Uterus (tissue), 2 donors: Measurements from ENCODE around the gene ASTN2.

Experiments
- POLR2A ChIP-seq, 2 donors: fragments of 450-650 bp; IDR thresholded peaks; one replicate each; pipeline ENCODE4 v1.6.1; 2016; ENCODE audit warnings: antibody characterized with exemption in 2 of 2, mild to moderate bottlenecking in 1 of 2, moderate library complexity in 1 of 2
- TF ChIP-seq, protein P1 (sequence below), 4 experiments: fragments of 200-600 bp in 2 of 4; fragments of 450-650 bp in 2 of 4; sonication (generic) in 2 of 4; IDR thresholded peaks; one replicate each; pipeline ENCODE4 v1.5.1; 2016 to 2019; ENCODE audit warnings: antibody characterized with exemption in 4 of 4, mild to moderate bottlenecking in 2 of 4, moderate library complexity in 1 of 4

DNA sequence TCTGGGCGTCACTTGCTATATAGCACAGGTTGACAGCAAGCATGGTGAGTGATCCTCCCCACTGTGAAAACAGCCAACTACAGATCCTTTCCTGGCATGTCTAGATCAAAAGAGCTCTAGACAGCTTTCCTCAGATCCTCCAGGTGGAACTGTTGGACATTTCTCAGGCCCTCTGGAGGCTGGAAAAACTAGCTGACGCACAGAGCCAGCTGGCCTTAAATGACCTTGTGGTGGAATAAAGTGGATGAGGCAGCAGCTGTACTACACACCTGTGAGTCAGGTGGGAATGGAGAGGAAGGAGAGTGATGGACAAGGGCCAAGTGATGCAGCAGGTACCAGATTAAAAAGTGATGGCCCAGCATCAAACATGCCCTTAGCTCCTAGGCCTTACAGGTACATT, 555.1 kb downstream of the ASTN2 start:
- TF ChIP-seq, protein P1, sequence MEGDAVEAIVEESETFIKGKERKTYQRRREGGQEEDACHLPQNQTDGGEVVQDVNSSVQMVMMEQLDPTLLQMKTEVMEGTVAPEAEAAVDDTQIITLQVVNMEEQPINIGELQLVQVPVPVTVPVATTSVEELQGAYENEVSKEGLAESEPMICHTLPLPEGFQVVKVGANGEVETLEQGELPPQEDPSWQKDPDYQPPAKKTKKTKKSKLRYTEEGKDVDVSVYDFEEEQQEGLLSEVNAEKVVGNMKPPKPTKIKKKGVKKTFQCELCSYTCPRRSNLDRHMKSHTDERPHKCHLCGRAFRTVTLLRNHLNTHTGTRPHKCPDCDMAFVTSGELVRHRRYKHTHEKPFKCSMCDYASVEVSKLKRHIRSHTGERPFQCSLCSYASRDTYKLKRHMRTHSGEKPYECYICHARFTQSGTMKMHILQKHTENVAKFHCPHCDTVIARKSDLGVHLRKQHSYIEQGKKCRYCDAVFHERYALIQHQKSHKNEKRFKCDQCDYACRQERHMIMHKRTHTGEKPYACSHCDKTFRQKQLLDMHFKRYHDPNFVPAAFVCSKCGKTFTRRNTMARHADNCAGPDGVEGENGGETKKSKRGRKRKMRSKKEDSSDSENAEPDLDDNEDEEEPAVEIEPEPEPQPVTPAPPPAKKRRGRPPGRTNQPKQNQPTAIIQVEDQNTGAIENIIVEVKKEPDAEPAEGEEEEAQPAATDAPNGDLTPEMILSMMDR (IDR thresholded peaks at IDR 0.05) = no peak
- no peak for TF ChIP-seq POLR2A (IDR thresholded peaks at IDR 0.05)
